Progenitor cell of endocrine pancreas (in vitro differentiated cells): ENCODE measurements around the gene TMEM236. TPM values are rescaled to one million over a fixed set of nuclear protein-coding genes. Genes with fewer than 3 reads are reported as not detected.

Experiments
- DNase-seq: peaks from one replicate; pipeline ENCODE4 v3.0.0; 2021; ENCODE audit warnings: low spot score; ENCODE audit not compliant: unreplicated experiment
- H3K27ac Mint-ChIP-seq: 2 replicates; pipeline ENCODE4 v1.8.0; 2021; ENCODE audit warnings: mild to moderate bottlenecking, moderate library complexity, mixed read lengths
- H3K27me3 Mint-ChIP-seq: 2 replicates; pipeline ENCODE4 v1.8.0; 2021; ENCODE audit warnings: mixed read lengths
- H3K36me3 Mint-ChIP-seq: 2 replicates; pipeline ENCODE4 v1.8.0; 2022; ENCODE audit warnings: mixed read lengths; ENCODE audit not compliant: insufficient read depth
- H3K4me1 Mint-ChIP-seq: 2 replicates; pipeline ENCODE4 v1.8.0; 2021; ENCODE audit warnings: low read depth, mixed read lengths
- H3K4me3 Mint-ChIP-seq: 2 replicates; pipeline ENCODE4 v1.8.0; 2021; ENCODE audit warnings: low read depth, mild to moderate bottlenecking, moderate library complexity, mixed read lengths
- H3K9me3 Mint-ChIP-seq: 2 replicates; pipeline ENCODE4 v1.8.0; 2021; ENCODE audit warnings: low read depth, mixed read lengths
- CTCF ChIP-seq: fragments of 200-600 bp; sonication (generic); IDR thresholded peaks from one replicate; pipeline ENCODE4 v1.5.0; 2021; ENCODE audit warnings: antibody characterized with exemption, mild to moderate bottlenecking; ENCODE audit not compliant: unreplicated experiment
- total RNA-seq: library from RNA; stranded (reverse); gene quantifications from 2 replicates; pipeline ENCODE4 v1.2.1, GENCODE V29; 2021

The TMEM236 gene
- total RNA-seq, 1 donor from 2014 or later, result 0.07 TPM

GRCh38 chr10:17742918-17743317 lies 9.1 kb upstream of the TMEM236 start:
- Mint-ChIP-seq H3K4me1 (peaks cover 3% of the 10 kb centered on the region), H3K9me3 (no peaks in the 10 kb centered on the region), H3K4me3 (no peak overlapping the region), H3K27me3 (peaks cover 14% of the 10 kb centered on the region), H3K27ac (no peak overlapping the region), H3K36me3 (no peaks in the 10 kb centered on the region)
- peak; percentile 87 for TF ChIP-seq CTCF
- peak; percentile 27 for DNase-seq

DNA sequence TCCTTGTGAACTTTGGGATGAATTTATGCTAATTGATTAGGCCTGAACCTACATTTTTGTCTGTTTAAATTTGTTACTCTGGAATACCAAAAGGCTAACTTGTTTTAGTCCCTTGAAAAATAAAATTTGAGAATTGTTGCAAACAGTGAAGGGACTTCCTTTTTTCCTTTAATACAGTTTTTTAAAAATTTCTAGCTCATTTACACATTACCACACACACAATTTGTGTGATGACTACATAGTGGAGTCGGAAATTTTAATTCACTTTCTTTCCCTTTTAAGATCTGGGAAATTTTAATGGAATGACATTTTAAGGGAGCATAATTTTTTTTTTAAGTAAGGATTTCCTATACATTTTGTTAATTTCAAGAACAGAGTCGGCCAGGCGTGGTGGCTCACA lies 8.6 kb upstream of the TMEM236 start:
- no peak for DNase-seq
- H3K4me3 Mint-ChIP-seq, result no peak overlapping the region
- H3K4me1 Mint-ChIP-seq, result peaks cover 3% of the 10 kb centered on the region
- no peak for TF ChIP-seq CTCF
- H3K36me3 Mint-ChIP-seq, result no peaks in the 10 kb centered on the region
- H3K27me3 Mint-ChIP-seq, result peaks cover 14% of the 10 kb centered on the region
- H3K9me3 Mint-ChIP-seq, result no peaks in the 10 kb centered on the region
- H3K27ac Mint-ChIP-seq, result no peak overlapping the region

- H3K36me3 Mint-ChIP-seq, result no peaks in the 10 kb centered on the region
- peaks cover 14% of the 10 kb centered on the region for H3K27me3 Mint-ChIP-seq
- H3K4me1 Mint-ChIP-seq, result peaks cover 3% of the 10 kb centered on the region
- no peak for TF ChIP-seq CTCF
- H3K9me3 Mint-ChIP-seq, result no peaks in the 10 kb centered on the region
- H3K4me3 Mint-ChIP-seq, result no peak overlapping the region
- H3K27ac Mint-ChIP-seq, result no peak overlapping the region
- no peak for DNase-seq
Observed at GRCh38 chr10:17744341-17744861, 7.6 kb upstream of the TMEM236 start.

DNA sequence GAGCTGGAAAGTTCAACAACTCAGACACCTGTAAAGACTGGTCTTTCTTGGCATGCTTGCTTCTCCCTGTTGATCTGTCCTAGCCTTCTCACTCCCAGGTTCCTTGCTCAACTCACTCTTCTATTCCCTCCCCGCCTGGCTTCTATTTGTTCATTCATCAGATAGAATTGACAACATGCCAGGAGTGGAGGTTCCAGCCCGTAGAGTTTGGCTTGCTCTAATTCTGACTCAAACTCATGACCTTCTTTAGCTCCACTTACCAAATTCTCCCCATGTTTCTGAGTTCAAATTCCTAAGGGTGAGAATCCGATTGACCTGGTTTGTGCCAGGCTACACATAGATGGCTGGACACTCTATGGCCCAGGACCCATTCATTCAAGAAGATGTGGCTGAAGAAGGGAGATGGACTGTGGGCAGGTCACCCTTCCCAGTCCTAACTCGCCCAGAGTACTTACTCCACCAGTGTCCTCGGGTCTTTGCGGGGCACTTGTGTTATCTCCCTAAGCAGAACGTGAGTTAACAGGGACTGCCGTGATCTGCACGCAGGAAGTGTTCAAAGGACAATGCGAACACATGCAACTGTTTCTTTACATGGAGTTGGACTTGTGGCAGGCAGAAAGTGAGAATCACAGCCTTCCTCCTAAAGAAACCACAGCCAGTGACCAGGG lies 4.0 kb upstream of the TMEM236 start:
- peaks cover 3% of the 10 kb centered on the region for H3K4me1 Mint-ChIP-seq
- H3K27ac Mint-ChIP-seq, result no peak overlapping the region
- H3K9me3 Mint-ChIP-seq, result no peaks in the 10 kb centered on the region
- H3K27me3 Mint-ChIP-seq, result peaks cover 17% of the 10 kb centered on the region
- no peak for TF ChIP-seq CTCF
- no peaks in the 10 kb centered on the region for H3K36me3 Mint-ChIP-seq
- DNase-seq, result no peak
- no peak overlapping the region for H3K4me3 Mint-ChIP-seq

GRCh38 chr10:17749890-17750289 lies 2.1 kb upstream of the TMEM236 start:
- Mint-ChIP-seq H3K27me3 (peaks cover 12% of the 10 kb centered on the region), H3K4me1 (peaks cover 3% of the 10 kb centered on the region), H3K36me3 (no peaks in the 10 kb centered on the region)

More at GRCh38 chr10:17749890-17750289, 2.1 kb upstream of the TMEM236 start:
- no peak for DNase-seq
- Mint-ChIP-seq H3K4me3 (no peak overlapping the region), H3K27ac (no peak overlapping the region), H3K9me3 (no peaks in the 10 kb centered on the region)
- no peak for TF ChIP-seq CTCF
